B cell (primary cell): ENCODE data around the gene TNFAIP2. TPM values are rescaled to one million over a fixed set of nuclear protein-coding genes. Genes with fewer than 3 reads are reported as not detected.
A peak's percentile ranks its signal among the peaks of the same experiment; 100 is the strongest.

ENCODE experiments used
- ATAC-seq: fragments of 200-7000 bp; cut with Tn5 transposase; one replicate; pipeline ENCODE4 v1.10.0; 2021; ENCODE audit warnings: low read depth, mild to moderate bottlenecking, moderate number of reproducible peaks, moderate library complexity
- CTCF ChIA-PET: fragments of 350-600 bp; sonication (Branson Sonifier 250); formaldehyde crosslinking; loops from one replicate; lab custom pipeline; 2021; ENCODE audit warnings: antibody characterized with exemption, inconsistent platforms; lab: Charles Lee
- POLR2A ChIA-PET: fragments of 350-600 bp; sonication (Branson Sonifier 250); formaldehyde crosslinking; loops from one replicate; lab custom pipeline; 2021; ENCODE audit warnings: antibody characterized with exemption; lab: Charles Lee
- DNase-seq: peaks from one replicate; pipeline ENCODE4 v3.0.0; 2013
- H2AFZ ChIP-seq: 2 replicates; pipeline ENCODE4 v1.6.1; 2012; ENCODE audit warnings: mild to moderate bottlenecking, low read depth, low read length; ENCODE audit not compliant: insufficient read depth, poor library complexity, severe bottlenecking
- H3K27ac ChIP-seq, 2 donors: 1 replicate in 1 of 2; 2 replicates in 1 of 2; pipeline ENCODE4 v1.5.1; 2012 to 2013; ENCODE audit warnings: low read length in 2 of 2, mild to moderate bottlenecking in 2 of 2, moderate library complexity in 1 of 2
- H3K27me3 ChIP-seq, 4 experiments: fragments of 200-600 bp in 1 of 4; sonication (generic) in 1 of 4; replicated peaks in 1 of 4; 1 replicate in 2 of 4; 2 replicates in 2 of 4; pipeline versions ENCODE4 v1.6.1 to v1.7.0; 2013 to 2016; ENCODE audit warnings: low read length in 3 of 4, mild to moderate bottlenecking in 2 of 4, mixed read lengths in 1 of 4, moderate library complexity in 1 of 4; ENCODE audit not compliant: insufficient read depth in 4 of 4, control insufficient read depth in 3 of 4; ENCODE audit errors: control extremely low read depth in 1 of 4
- H3K36me3 ChIP-seq, 2 experiments: replicated peaks in 1 of 2; 1 replicate in 1 of 2; 2 replicates in 1 of 2; pipeline versions ENCODE4 v1.6.1 to v1.7.1; 2013; ENCODE audit warnings: low read length in 1 of 2; ENCODE audit not compliant: insufficient read depth in 2 of 2, control insufficient read depth in 1 of 2; ENCODE audit errors: control extremely low read depth in 1 of 2, extremely low read depth in 1 of 2
- H3K4me1 ChIP-seq, 2 donors: fragments of 200-600 bp in 1 of 2; sonication (generic) in 1 of 2; 1 replicate in 1 of 2; 2 replicates in 1 of 2; pipeline versions ENCODE4 v1.5.1 to v1.6.1; 2013 to 2017; ENCODE audit warnings: low read length in 2 of 2; ENCODE audit not compliant: control insufficient read depth in 2 of 2, insufficient read depth in 2 of 2
- H3K4me2 ChIP-seq: replicated peaks from 2 replicates; pipeline ENCODE3; 2012; ENCODE audit warnings: mild to moderate bottlenecking, low read depth, low read length; ENCODE audit not compliant: poor library complexity, severe bottlenecking
- H3K4me3 ChIP-seq, 5 experiments: fragments of 200-600 bp in 1 of 5; sonication (generic) in 1 of 5; 1 replicate in 3 of 5; 2 replicates in 2 of 5; pipeline versions ENCODE4 v1.5.1 to v1.7.0; 2011 to 2016; ENCODE audit warnings: low read length in 4 of 5, mild to moderate bottlenecking in 4 of 5, low read depth in 2 of 5, control low read depth in 1 of 5, moderate library complexity in 1 of 5; ENCODE audit not compliant: insufficient read depth in 1 of 5; ENCODE audit errors: control extremely low read depth in 1 of 5, extremely low read depth in 1 of 5
- H3K79me2 ChIP-seq: fragments of 200-600 bp; sonication (generic); one replicate; pipeline ENCODE4 v1.6.0; 2016; ENCODE audit warnings: low read length; ENCODE audit not compliant: control insufficient read depth, insufficient read depth
- H3K9ac ChIP-seq: fragments of 200-600 bp; sonication (generic); 2 replicates; pipeline ENCODE4 v1.6.1; 2017; ENCODE audit warnings: mild to moderate bottlenecking, low read length, moderate library complexity
- H3K9me3 ChIP-seq, 3 donors: one replicate each; pipeline versions ENCODE4 v1.6.1 to v1.7.1; 2013; ENCODE audit warnings: low read length in 2 of 3; ENCODE audit not compliant: control insufficient read depth in 2 of 3, insufficient read depth in 1 of 3; ENCODE audit errors: control extremely low read depth in 1 of 3
- H4K20me1 ChIP-seq: 2 replicates; pipeline ENCODE4 v1.6.0; 2012; ENCODE audit warnings: mild to moderate bottlenecking, low read length; ENCODE audit not compliant: insufficient read depth, control insufficient read depth, poor library complexity, severe bottlenecking
- H3K27ac Mint-ChIP-seq: one replicate; pipeline ENCODE4 v1.8.0; 2021; ENCODE audit warnings: mixed read lengths
- H3K27me3 Mint-ChIP-seq: one replicate; pipeline ENCODE4 v1.8.0; 2021; ENCODE audit warnings: mixed read lengths
- H3K4me1 Mint-ChIP-seq: one replicate; pipeline ENCODE4 v1.8.0; 2021; ENCODE audit warnings: mixed read lengths
- H3K4me3 Mint-ChIP-seq: one replicate; pipeline ENCODE4 v1.8.0; 2021; ENCODE audit warnings: mixed read lengths
- H3K9me3 Mint-ChIP-seq: one replicate; pipeline ENCODE4 v1.8.0; 2022; ENCODE audit warnings: mixed read lengths; ENCODE audit not compliant: insufficient read depth
- CTCF ChIP-seq: fragments of 200-600 bp; IDR thresholded peaks from one replicate; pipeline ENCODE4 v1.8.0; 2022; ENCODE audit warnings: antibody characterized with exemption, mild to moderate bottlenecking
- EZH2 ChIP-seq: IDR thresholded peaks from 2 replicates; pipeline ENCODE4 v1.6.1; 2012; ENCODE audit warnings: borderline replicate concordance, low read depth, mild to moderate bottlenecking, moderate library complexity, low read length; ENCODE audit not compliant: insufficient read depth, poor library complexity, severe bottlenecking
- WGBS: methylation state at CpG from one replicate; pipeline ENCODE4 v1.1.5; 2013; ENCODE audit warnings: missing lambda C conversion rate; ENCODE audit not compliant: insufficient coverage; 5-methylcytosine and 5-hydroxymethylcytosine counted together
- intact Hi-C: fragments of 100-400 bp; cut with micrococcal nuclease; formaldehyde crosslinking; loops from one replicate; pipeline ENCODE4 v1.10.0; 2022
- polyA plus RNA-seq: library from polyadenylated mRNA; depleted of rRNA; stranded (reverse); fragments of >200 nt; gene quantifications from 2 replicates; pipeline ENCODE4 v1.2.3, GENCODE V29; 2012
- total RNA-seq, 2 donors: library from RNA; stranded (reverse); fragments of 120-200 nt in 1 of 2; gene quantifications; 1 replicate in 1 of 2; 2 replicates in 1 of 2; pipeline versions ENCODE4 v1.2.3 to v1.2.4, GENCODE V29; 2013 to 2022

TNFAIP2 gene
- total and polyA plus RNA-seq, 2 donors (not counting 1 experiment from before 2014, with no cell fraction given), result 1.5 to 9.0 TPM

DNA sequence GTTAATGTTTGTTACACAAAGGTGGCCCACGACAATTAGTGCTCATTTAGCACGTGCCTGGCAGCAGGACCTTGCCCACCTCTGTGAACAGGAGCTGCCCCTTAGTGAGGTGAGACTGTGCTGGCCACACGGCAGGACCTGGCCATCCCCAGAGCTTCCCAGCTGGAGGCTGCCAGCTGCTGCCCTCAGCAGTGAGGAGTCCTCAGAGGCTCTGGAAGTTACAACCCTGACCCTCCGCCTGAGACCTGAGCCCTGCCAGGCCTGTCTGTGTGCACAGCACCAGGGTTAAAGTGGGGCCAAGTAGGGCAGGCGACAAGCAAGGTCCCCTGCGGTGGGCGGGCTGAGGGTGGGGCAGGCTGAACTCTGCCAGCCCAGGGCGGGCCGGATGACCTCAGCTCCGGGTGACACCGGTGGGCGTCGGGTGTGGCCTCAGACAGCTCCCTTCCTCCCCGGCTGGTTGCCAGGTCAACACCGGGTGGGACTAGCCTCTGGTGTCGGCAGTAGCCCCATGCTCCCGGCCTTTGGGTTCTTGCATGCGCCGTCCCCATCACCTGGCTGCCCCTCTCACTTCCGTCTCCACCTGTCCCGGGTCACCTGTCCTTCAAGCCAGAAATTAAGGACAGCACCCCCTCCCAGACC is 48.4 kb upstream of the TNFAIP2 start:
- DNase-seq, result no peak
- 33% methylated on average over 21 of the region's 21 CpGs for WGBS
- Histone ChIP-seq H3K9me3 (peaks cover 0 to 3% (median 0%) of the 10 kb centered on the region in 3 donors), H3K27me3 (peaks cover 0 to 14% (median 3%) of the 10 kb centered on the region in 4 experiments), H2AFZ (peak overlapping the region; percentile 82), H3K79me2 (no peaks in the 10 kb centered on the region), H3K36me3 (no peaks in the 10 kb centered on the region), H3K27ac (no peak overlapping the region), H3K4me2 (peak overlapping the region; percentile 89), H3K4me3 (peak overlapping the region in 4 of 5 experiments; percentile 41 to 60 (median 50)), H3K9ac (peak overlapping the region; percentile 57), H3K4me1 (peaks cover 10 to 22% of the 10 kb centered on the region in 2 donors), H4K20me1 (no peaks in the 10 kb centered on the region)
- H3K4me1 Mint-ChIP-seq, result peaks cover 7% of the 10 kb centered on the region
- no peaks in the 10 kb centered on the region for H3K9me3 Mint-ChIP-seq
- ATAC-seq, result no peak
- ChIA-PET CTCF (interaction anchor here (0.6 to 2.4 kb wide), 12 partner anchors 12 to 381 kb away, joined by 3 to 18 read pairs (median 4); no protein-coding TSS in a partner anchor), POLR2A (interaction anchor here (0.6 kb wide), 1 partner anchor 526 kb away, joined by 3 read pairs; no protein-coding TSS in a partner anchor)
- H3K27ac Mint-ChIP-seq, result peak overlapping the region; percentile 32
- H3K4me3 Mint-ChIP-seq, result peak overlapping the region; percentile 66
- TF ChIP-seq EZH2 (no peak), CTCF (no peak)
- H3K27me3 Mint-ChIP-seq, result no peaks in the 10 kb centered on the region
- intact Hi-C loops, result loop anchor here (1.0 to 5.0 kb wide), 5 partner anchors 16 to 472 kb away; partner anchors contain the start of gene CDC42BPB

DNA sequence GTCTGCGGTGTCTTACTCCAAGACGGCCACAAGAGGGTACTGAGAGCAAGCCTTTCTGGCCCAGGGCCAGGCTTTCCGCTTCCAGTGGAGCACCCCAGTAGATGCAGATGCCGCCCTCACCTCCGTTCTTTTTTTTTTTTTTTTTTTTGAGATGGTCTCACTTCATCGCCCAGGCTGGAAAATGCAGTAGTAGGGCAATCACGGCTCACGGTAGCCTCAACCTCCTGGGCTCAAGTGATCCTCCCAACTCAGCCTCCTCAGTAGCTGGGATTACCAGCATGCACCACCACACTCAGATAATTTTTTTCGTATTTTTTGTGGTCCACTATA is 44.9 kb upstream of the TNFAIP2 start:
- DNase-seq (peak; percentile 86), ATAC-seq (peak; percentile 71)
- no peak overlapping the region for H2AFZ ChIP-seq
- ChIA-PET POLR2A (interaction anchor here (0.7 kb wide), 2 partner anchors 310 to 440 kb away, joined by 5 read pairs; no protein-coding TSS in a partner anchor), CTCF (interaction anchor here (0.7 to 4.7 kb wide), 10 partner anchors 12 to 639 kb away, joined by 3 to 35 read pairs (median 4); no protein-coding TSS in a partner anchor)
- H4K20me1 ChIP-seq, result no peaks in the 10 kb centered on the region
- H3K4me2 ChIP-seq, result peak overlapping the region; percentile 17
- H3K9me3 ChIP-seq, result peaks cover 0 to 3% (median 0%) of the 10 kb centered on the region in 3 donors
- H3K27ac Mint-ChIP-seq, result no peak overlapping the region
- no peak overlapping the region for H3K4me3 Mint-ChIP-seq
- H3K4me1 Mint-ChIP-seq, result peaks cover 5% of the 10 kb centered on the region
- no peaks in the 10 kb centered on the region for H3K79me2 ChIP-seq
- WGBS, result 5% methylated on average over 5 of the region's 9 CpGs
- intact Hi-C loops, result loop anchor here (1.0 to 5.0 kb wide), 3 partner anchors 13 to 469 kb away; no protein-coding TSS in a partner anchor
- peaks cover 0 to 11% (median 5%) of the 10 kb centered on the region in 4 experiments for H3K27me3 ChIP-seq
- no peaks in the 10 kb centered on the region for H3K27me3 Mint-ChIP-seq
- H3K4me1 ChIP-seq, result peaks cover 10 to 22% of the 10 kb centered on the region in 2 donors
- H3K27ac ChIP-seq, result no peak overlapping the region
- H3K9me3 Mint-ChIP-seq, result no peaks in the 10 kb centered on the region
- TF ChIP-seq EZH2 (no peak), CTCF (peak; percentile 80)
- H3K36me3 ChIP-seq, result no peaks in the 10 kb centered on the region
- H3K9ac ChIP-seq, result no peak overlapping the region
- no peak overlapping the region for H3K4me3 ChIP-seq
